ENCODE data around the gene DHCR24.

DHCR24 gene

DNA sequence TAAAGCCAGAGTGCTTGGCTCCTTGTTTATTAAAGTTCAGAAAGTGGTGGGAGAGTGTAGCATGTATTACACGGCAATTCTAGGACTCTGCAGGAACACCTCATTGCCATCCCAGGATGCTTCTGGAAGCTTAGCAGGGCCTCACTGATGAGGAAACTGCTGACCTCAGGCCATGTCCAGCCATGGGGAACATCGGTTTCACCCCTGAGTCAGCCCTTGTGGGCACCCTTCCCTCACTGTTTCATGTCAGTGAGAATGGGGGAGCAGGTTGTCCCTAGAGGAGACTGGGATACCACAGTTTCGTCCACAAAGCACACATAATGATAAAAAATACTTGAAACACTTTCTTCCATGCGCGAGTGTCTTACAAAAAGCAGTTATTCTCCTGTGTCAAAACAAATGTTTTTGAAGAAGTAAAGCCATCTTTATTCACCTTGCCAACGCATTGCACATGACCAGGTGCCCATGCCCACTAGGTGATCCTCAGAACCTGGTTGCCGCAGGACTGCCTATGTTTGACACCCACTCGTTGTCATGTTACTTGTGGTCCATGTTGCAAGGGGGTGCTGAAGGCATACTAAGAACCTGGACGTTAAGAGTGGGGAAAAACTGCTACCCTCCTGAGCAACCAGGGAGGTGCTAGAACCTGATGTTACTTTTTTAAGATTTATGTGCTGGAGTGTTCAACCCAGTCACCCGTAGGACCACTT lies 44.6 kb downstream of the DHCR24 start:
- FAIRE-seq (no peak), DNase-seq (ENCODE audit: insufficient read length, low spot score) (no peak)
- TF ChIP-seq, protein P1, sequence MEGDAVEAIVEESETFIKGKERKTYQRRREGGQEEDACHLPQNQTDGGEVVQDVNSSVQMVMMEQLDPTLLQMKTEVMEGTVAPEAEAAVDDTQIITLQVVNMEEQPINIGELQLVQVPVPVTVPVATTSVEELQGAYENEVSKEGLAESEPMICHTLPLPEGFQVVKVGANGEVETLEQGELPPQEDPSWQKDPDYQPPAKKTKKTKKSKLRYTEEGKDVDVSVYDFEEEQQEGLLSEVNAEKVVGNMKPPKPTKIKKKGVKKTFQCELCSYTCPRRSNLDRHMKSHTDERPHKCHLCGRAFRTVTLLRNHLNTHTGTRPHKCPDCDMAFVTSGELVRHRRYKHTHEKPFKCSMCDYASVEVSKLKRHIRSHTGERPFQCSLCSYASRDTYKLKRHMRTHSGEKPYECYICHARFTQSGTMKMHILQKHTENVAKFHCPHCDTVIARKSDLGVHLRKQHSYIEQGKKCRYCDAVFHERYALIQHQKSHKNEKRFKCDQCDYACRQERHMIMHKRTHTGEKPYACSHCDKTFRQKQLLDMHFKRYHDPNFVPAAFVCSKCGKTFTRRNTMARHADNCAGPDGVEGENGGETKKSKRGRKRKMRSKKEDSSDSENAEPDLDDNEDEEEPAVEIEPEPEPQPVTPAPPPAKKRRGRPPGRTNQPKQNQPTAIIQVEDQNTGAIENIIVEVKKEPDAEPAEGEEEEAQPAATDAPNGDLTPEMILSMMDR (IDR thresholded peaks at IDR 0.05; ENCODE audit: insufficient read depth, missing control alignments), result no peak

DNA sequence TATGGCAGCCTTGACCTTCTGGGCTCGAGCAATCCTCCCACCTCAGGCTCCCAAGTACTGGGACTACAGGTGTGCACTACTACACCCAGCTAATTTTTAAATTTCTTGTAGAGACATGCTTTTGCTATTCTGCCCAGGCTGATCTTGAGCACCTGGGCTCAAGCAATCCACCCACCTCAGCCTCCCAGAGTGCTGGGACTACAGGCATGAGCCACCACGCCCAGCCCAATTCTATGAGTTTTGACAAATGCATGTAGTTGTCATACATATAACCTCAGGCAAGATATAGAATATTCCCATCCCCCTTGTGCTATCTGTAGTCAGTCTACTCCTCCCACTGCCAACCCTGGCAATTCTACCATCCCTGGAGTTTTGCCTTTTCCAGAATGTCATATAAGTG lies 47.2 kb downstream of the DHCR24 start:
- DNase-seq (ENCODE audit: insufficient read length, low spot score) (no peak), FAIRE-seq (no peak)
- TF ChIP-seq, protein P1 (IDR thresholded peaks at IDR 0.05; ENCODE audit: insufficient read depth, missing control alignments), result no peak

DNA sequence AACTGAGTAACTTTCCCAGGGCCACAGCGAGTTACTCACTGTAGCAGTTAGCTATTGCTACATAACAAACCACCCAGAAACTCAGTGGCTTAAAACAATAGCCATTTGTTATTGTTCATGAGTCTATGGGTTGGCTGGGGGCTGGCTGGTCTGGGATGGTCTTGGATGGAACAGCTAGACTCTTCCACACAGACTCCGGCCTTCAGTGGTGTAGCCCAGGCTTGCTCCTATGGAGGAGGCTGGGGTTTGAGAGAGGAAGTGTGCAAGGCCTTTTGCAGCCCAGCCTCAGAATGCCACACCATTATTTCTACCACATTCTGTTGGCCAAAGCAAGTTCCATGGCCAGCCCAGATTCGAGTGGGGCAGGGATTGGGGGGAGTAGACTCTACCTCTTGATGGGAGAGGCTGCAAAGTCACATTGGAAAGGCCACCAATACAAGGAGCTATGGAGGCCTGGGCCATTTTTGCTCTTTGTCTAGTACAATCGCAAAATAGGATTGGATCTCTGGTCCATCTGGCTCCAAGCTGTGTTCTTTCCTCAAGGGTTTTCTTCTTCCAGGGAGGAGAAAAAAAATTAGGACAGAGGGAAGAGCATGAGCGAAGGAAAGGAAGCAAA lies 48.3 kb downstream of the DHCR24 start:
- FAIRE-seq (no peak), DNase-seq (ENCODE audit: insufficient read length, low spot score) (no peak)
- TF ChIP-seq, protein P1 (IDR thresholded peaks at IDR 0.05; ENCODE audit: insufficient read depth, missing control alignments), result no peak

DNA sequence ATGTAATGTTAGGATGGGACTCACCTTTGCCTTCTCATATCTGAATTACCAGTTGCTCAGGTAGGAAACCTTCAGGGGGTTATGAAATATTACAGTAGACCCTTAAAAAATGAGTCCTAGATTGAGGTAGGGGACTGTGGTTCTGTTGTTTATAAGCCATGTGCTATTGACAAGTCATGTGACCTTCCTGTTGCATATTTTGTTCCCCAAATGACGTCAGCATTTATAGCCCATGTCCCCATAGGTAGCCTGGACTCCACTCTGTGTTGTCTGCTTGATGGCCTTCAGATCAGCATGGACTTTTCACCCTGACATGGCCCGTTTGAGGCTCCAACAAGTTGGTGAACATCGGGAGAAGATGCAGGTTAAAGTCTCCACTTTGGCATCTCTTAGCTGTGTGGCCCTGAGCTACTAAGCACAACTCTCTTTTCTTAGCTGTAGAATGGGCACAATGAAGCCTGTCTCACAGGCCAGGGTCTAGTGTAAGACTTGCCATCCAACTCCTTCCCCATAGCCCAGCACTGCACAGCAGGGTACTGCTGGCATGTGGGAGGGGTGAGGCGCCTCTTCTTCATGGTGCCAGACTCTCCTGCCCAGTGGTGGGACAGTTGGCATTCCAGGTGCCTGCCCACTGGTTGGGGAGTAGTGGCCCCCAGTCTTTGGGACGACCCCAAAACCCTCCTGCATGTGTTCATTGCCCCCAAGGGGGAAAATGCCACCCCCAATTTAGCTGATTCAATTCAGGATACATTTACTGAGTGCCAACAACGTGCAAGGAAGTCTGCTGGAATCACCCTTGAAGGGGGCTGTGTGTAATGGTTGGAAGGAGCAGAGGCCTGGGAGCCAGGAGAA lies 49.8 kb downstream of the DHCR24 start:
- FAIRE-seq (no peak), DNase-seq (ENCODE audit: insufficient read length, low spot score) (no peak)
- TF ChIP-seq, protein P1 (IDR thresholded peaks at IDR 0.05; ENCODE audit: insufficient read depth, missing control alignments), result no peak

DNA sequence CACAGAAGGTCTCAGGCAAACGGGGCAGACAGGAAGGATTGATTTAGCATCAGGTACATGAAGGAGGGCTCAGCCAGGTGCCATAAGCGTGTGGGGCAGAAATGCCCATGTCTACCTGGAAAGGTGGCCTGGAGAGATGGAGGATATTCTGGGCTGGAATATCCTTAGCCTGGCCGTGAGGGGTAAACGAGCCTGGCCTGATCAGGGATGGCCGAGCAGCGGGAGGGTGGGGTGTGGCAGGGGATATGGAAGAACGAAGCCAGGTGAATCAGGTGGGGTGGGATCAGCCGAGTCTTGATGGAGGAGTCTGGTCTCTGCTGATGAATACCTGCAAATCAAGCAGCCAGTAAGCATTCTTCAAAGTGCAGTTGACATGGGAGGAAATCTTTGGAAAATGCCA lies 50.4 kb downstream of the DHCR24 start:
- TF ChIP-seq, protein P1 (IDR thresholded peaks at IDR 0.05; ENCODE audit: insufficient read depth, missing control alignments), result no peak
- DNase-seq (ENCODE audit: insufficient read length, low spot score) (no peak), FAIRE-seq (no peak)

DNA sequence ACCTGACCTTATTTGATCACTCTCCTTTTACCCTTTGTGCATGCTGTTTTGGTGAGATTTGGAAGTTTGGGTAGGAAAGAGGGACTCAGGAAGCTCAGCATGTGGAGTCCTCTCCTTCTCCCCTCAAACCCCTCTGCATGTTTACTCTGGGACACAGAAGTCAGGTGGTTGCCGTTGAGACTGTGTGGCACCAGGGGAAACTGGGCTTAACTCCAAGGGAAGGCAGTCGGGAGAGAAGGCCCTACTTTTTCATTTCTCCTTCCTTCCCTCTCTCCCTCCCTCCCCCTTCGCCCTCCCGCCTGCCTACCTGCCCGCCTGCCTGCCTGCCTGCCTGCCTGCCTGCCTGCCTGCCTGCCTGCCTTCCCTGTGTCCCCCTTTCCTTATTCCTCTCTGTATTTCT lies 51.0 kb downstream of the DHCR24 start:
- TF ChIP-seq, protein P1 (IDR thresholded peaks at IDR 0.05; ENCODE audit: insufficient read depth, missing control alignments), result no peak
- FAIRE-seq, result no peak
- DNase-seq (ENCODE audit: insufficient read length, low spot score), result no peak

Data from D721Med (cell line).